IMR-90 (cell line): Measurements from ENCODE around the gene UTP11. TPM values are rescaled to one million over a fixed set of nuclear protein-coding genes. Genes with fewer than 3 reads are reported as not detected.
"Not testable (repeated sequence)": the region's sequence is repeated elsewhere in the genome, so short reads cannot be mapped to it uniquely, and the experiment has no call there.

ENCODE experiments used
- ATAC-seq: fragments of 200-7000 bp; cut with Tn5 transposase; 2 replicates; pipeline ENCODE4 v1.9.1; 2020; ENCODE audit warnings: low read depth, mild to moderate bottlenecking, moderate library complexity
- BruUV-seq: library from RNA; stranded (reverse); fragments of 400-500 nt; replicated peaks from 2 replicates; lab custom pipeline; 2021; lab: Mats Ljungman, UMichigan
- CTCF ChIA-PET: fragments of 300-600 bp; formaldehyde crosslinking; extraction: SDS; loops from one replicate; lab custom pipeline; 2021; ENCODE audit warnings: antibody characterized with exemption; lab: Yijun Ruan, JAX
- POLR2A ChIA-PET: fragments of 300-600 bp; sonication (Branson Sonifier 250); formaldehyde crosslinking; loops from one replicate; lab custom pipeline; 2022; ENCODE audit warnings: antibody characterized with exemption; ENCODE audit not compliant: unreplicated experiment; lab: Charles Lee
- DNase-seq: peaks from one replicate; pipeline ENCODE4 v3.0.0; 2013
- H2AFZ ChIP-seq: replicated peaks from 2 replicates; pipeline ENCODE3; 2013; ENCODE audit warnings: low read length, mild to moderate bottlenecking; ENCODE audit not compliant: poor library complexity
- H2AK5ac ChIP-seq: 2 replicates; pipeline ENCODE4 v1.6.1; 2013; ENCODE audit warnings: low read depth, low read length, inconsistent platforms
- H2AK9ac ChIP-seq: replicated peaks from 2 replicates; pipeline ENCODE3; 2013; ENCODE audit warnings: mild to moderate bottlenecking, low read depth, low read length, moderate library complexity; ENCODE audit not compliant: poor library complexity
- H2BK120ac ChIP-seq: 2 replicates; pipeline ENCODE4 v1.6.1; 2013; ENCODE audit warnings: low read depth, low read length, inconsistent platforms
- H2BK15ac ChIP-seq: 3 replicates; pipeline ENCODE4 v1.6.1; 2013; ENCODE audit warnings: low read depth, low read length, inconsistent platforms
- H2BK20ac ChIP-seq: 2 replicates; pipeline ENCODE4 v1.6.1; 2013; ENCODE audit warnings: low read depth, mild to moderate bottlenecking, inconsistent platforms, low read length, moderate library complexity
- H2BK5ac ChIP-seq: 2 replicates; pipeline ENCODE4 v1.6.1; 2013; ENCODE audit warnings: mild to moderate bottlenecking, low read depth, low read length, inconsistent platforms; ENCODE audit not compliant: poor library complexity, severe bottlenecking
- H3K14ac ChIP-seq: replicated peaks from 2 replicates; pipeline ENCODE4 v1.6.1; 2013; ENCODE audit warnings: low read depth, low read length, inconsistent platforms
- H3K18ac ChIP-seq: 2 replicates; pipeline ENCODE4 v1.6.1; 2013; ENCODE audit warnings: low read depth, low read length, control low read depth
- H3K23ac ChIP-seq: 2 replicates; pipeline ENCODE4 v1.6.1; 2013; ENCODE audit warnings: low read depth, low read length, inconsistent platforms
- H3K27ac ChIP-seq: 2 replicates; pipeline ENCODE4 v1.5.1; 2013; ENCODE audit warnings: mild to moderate bottlenecking, control low read depth, low read length; ENCODE audit not compliant: insufficient read depth
- H3K27me3 ChIP-seq: 2 replicates; pipeline ENCODE4 v1.6.1; 2013; ENCODE audit warnings: low read length; ENCODE audit not compliant: control insufficient read depth, insufficient read depth
- H3K36me3 ChIP-seq: 2 replicates; pipeline ENCODE4 v1.6.1; 2013; ENCODE audit warnings: low read length, mixed read lengths; ENCODE audit not compliant: control insufficient read depth, insufficient read depth
- H3K4ac ChIP-seq: 2 replicates; pipeline ENCODE4 v1.6.1; 2013; ENCODE audit warnings: low read depth, low read length, inconsistent platforms
- H3K4me1 ChIP-seq: 2 replicates; pipeline ENCODE4 v1.6.1; 2013; ENCODE audit warnings: low read length, mixed read lengths; ENCODE audit not compliant: control insufficient read depth, insufficient read depth
- H3K4me2 ChIP-seq: 2 replicates; pipeline ENCODE4 v1.6.1; 2013; ENCODE audit warnings: low read depth, mild to moderate bottlenecking, control low read depth, low read length, moderate library complexity
- H3K4me3 ChIP-seq: 2 replicates; pipeline ENCODE4 v1.5.1; 2013; ENCODE audit warnings: low read depth, mild to moderate bottlenecking, control low read depth, low read length, moderate library complexity; ENCODE audit not compliant: insufficient read depth
- H3K56ac ChIP-seq: 2 replicates; pipeline ENCODE4 v1.6.1; 2013; ENCODE audit warnings: low read length, inconsistent platforms; ENCODE audit not compliant: insufficient read depth; ENCODE audit errors: extremely low read depth
- H3K79me1 ChIP-seq, 2 experiments: 2 replicates each; pipeline ENCODE4 v1.6.1; 2013; ENCODE audit warnings: low read length in 2 of 2, inconsistent platforms in 1 of 2, low read depth in 1 of 2
- H3K9ac ChIP-seq: 2 replicates; pipeline ENCODE4 v1.6.1; 2013; ENCODE audit warnings: low read depth, low read length, control low read depth
- H3K9me1 ChIP-seq: 2 replicates; pipeline ENCODE4 v1.6.1; 2013; ENCODE audit warnings: low read length, inconsistent platforms; ENCODE audit not compliant: insufficient read depth
- H3K9me3 ChIP-seq: 2 replicates; pipeline ENCODE4 v1.6.1; 2013; ENCODE audit warnings: low read length; ENCODE audit not compliant: control insufficient read depth, insufficient read depth
- H4K20me1 ChIP-seq: 2 replicates; pipeline ENCODE4 v1.6.1; 2013; ENCODE audit warnings: low read length, inconsistent platforms; ENCODE audit not compliant: insufficient read depth
- H4K5ac ChIP-seq: 2 replicates; pipeline ENCODE4 v1.6.1; 2013; ENCODE audit warnings: mild to moderate bottlenecking, low read depth, low read length, control low read depth
- H4K8ac ChIP-seq, 2 experiments: 2 replicates each; pipeline ENCODE4 v1.6.1; 2013; ENCODE audit warnings: low read depth in 2 of 2, low read length in 2 of 2, control low read depth in 1 of 2, inconsistent platforms in 1 of 2
- H4K91ac ChIP-seq: 2 replicates; pipeline ENCODE4 v1.6.1; 2013; ENCODE audit warnings: low read depth, low read length, inconsistent platforms; ENCODE audit not compliant: insufficient read depth
- WGBS, 2 experiments: methylation state at CpG; one replicate each; pipeline versions ENCODE4 v1.1.5 to v1.1.7; 2013; ENCODE audit warnings: missing lambda C conversion rate in 2 of 2; ENCODE audit not compliant: insufficient read length in 1 of 2; ENCODE audit errors: extremely low coverage in 2 of 2; 5-methylcytosine and 5-hydroxymethylcytosine counted together
- dilution Hi-C: fragments of 300-500 bp; cut with HindIII; formaldehyde crosslinking; loops from one replicate; pipeline ENCODE4 v1.14.3; 2018; ENCODE audit warnings: low sequenced_read_pairs; ENCODE audit not compliant: unreplicated experiment
- in situ Hi-C: fragments of 300-500 bp; cut with MboI; formaldehyde crosslinking; loops from 3 replicates; pipeline ENCODE4 v1.14.3; 2019; ENCODE audit warnings: low sequenced_read_pairs, inconsistent platforms, mixed read lengths
- intact Hi-C: fragments of 100-400 bp; cut with micrococcal nuclease; formaldehyde crosslinking; loops from 2 replicates; pipeline ENCODE4 v1.10.0; 2022
- polyA plus RNA-seq, 3 experiments: library from polyadenylated mRNA; depleted of rRNA; stranded (reverse); fragments of >200 nt; gene quantifications; 2 replicates each; pipeline ENCODE4 v1.2.3, GENCODE V29; 2012; ENCODE audit warnings: low replicate concordance in 1 of 3
- total RNA-seq: library from RNA; depleted of rRNA; stranded (reverse); fragments of >200 nt; gene quantifications from 2 replicates; pipeline ENCODE4 v1.2.3, GENCODE V29; 2012

UTP11 gene
- total and polyA plus RNA-seq, 2 of the 4 experiments (the other 2 are of a cell fraction) = 22.0 to 27.8 TPM

GRCh38 chr1:37973684-37974083 lies 38.9 kb upstream of the UTP11 start:
- H3K9me3 ChIP-seq, ATAC-seq, H4K8ac ChIP-seq, H3K14ac ChIP-seq, H4K20me1 ChIP-seq, dilution Hi-C loops, H4K5ac ChIP-seq, H3K27me3 ChIP-seq, H3K9ac ChIP-seq, POLR2A ChIA-PET, H2AK5ac ChIP-seq, in situ Hi-C loops, H3K4ac ChIP-seq, BruUV-seq, H2BK15ac ChIP-seq, H3K79me1 ChIP-seq, H3K56ac ChIP-seq, H3K23ac ChIP-seq, H2BK120ac ChIP-seq, H3K18ac ChIP-seq, H3K4me3 ChIP-seq, H3K4me1 ChIP-seq, H3K9me1 ChIP-seq, H2AK9ac ChIP-seq, intact Hi-C loops, H4K91ac ChIP-seq, H2BK20ac ChIP-seq, H3K4me2 ChIP-seq, H2AFZ ChIP-seq, H3K27ac ChIP-seq, DNase-seq, CTCF ChIA-PET, H2BK5ac ChIP-seq: not testable (repeated sequence)
- peaks cover 36% of the 10 kb centered on the region for H3K36me3 ChIP-seq
- 100% methylated on average over 1 of the region's 5 CpGs; no CpG with 5 or more reads in 1 of the 2 experiments for WGBS, 2 experiments
